ENCODE results near the gene LUZP2.
"Not testable (repeated sequence)": the region's sequence is repeated elsewhere in the genome, so short reads cannot be mapped to it uniquely, and the experiment has no call there.

LUZP2 gene

DNA sequence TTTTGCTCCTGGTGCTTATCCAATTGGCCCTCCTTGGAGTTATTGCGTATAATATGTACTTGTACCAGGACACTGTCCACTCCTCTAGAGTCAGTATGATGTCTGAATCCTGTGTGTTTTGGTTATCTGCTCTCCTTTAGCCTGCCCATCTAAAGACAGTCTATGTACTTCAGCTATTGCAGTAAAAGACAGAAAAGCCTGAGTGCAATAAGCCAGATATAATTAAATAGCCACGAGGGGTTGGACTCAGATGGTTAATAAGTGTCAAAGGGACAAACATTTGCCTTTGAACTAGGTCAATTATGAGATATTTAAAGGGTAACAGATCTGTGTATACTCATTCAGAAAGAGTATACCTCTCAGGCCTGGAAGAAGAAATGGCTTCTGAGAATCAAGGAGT is 406.7 kb downstream of the LUZP2 start:
- DNase-seq, result no peak

DNA sequence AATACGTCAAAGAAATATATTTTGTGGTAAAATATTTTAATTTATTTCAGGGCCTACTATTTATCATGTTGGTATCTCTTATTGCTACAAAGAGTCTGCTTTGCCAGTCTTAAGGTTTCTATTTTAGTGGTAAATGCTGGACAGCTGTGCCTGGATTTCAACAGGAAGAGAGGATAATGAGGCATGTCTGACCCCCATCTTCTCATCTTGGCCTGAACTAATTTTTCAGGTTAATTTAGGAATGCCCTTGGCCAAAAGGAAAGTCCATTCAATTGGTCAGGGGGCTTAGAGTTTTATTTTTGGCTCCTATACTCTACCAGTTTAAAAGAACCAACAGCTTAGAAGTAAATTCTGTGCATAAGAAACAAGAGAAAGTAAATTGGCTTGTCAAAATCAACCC is 428.2 kb downstream of the LUZP2 start:
- no peak for DNase-seq

DNA sequence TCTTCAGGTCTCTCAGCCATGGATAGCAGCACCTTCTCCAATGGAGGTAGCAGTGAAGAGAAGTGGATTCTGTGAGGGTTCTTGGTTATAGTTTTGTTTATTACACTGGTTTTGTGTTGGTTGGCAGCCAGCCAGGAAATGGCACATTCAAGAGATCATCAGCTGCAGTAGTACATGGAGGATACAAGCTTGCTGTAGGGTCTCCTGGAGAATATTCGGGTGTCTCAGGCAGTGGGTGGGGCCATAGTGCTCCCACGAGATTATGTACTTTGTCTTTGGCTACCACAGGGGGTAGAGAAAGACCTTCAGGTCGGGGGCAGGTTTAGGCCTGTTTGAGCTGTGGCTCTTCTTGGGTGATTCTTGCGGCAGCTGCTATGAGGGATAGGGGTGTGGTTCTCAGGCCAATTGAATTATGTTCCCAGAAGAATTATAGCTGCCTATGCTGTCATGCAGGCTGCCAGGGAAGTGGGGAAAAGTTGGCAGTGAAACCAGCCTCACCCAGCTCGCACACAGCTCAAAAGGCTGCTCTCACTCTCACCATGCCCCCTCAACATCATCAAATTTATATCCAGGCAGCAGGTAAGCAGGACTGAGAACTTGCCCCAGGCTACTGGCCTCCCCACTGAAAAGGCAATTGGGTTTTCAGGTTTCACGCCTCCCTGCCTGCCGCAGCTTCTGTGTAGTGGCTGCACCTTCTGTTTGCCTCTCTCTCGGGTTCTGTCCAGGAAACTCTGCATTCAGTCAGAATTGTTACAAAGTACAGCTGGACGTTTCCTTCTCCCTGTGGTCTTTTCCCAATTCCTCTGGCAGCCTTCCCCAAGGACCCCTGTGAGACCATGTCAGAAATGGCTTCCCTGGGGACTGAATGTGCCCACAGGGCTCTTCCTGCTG is 435.5 kb downstream of the LUZP2 start:
- DNase-seq, result no peak

DNA sequence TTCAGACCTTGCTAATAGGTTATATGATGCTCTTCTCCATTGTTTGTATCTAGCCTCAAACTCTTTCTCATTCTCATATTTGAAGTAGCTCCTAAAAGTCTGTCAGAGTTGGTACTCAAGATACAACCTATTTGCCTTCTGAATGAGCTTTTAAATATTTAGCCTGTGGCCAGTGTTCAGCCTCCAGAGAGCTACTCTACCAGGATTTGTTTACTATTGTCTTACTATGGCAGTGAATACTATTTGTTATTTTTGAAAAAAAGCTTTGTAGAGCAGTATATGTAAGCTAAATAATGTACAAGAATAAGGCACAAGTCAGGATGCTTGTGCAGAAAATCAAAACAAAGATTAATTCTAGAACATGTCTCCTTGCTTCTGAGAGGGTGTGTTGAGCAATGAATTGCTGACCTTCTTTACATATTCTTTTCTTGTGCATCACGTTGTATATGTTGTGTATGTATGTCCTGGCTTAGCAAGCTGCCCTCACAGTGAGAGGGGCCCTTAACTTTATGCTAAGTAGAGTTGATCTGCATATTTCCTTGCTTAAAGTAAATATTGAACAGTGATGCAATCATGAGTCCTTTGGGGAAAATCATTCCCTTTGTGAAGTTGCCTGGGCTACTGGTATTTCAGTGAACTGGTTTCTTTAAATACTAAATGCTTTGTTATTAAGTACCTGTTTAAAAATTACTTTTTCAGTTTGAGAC is 438.0 kb downstream of the LUZP2 start:
- DNase-seq, result peak; percentile 1

DNA sequence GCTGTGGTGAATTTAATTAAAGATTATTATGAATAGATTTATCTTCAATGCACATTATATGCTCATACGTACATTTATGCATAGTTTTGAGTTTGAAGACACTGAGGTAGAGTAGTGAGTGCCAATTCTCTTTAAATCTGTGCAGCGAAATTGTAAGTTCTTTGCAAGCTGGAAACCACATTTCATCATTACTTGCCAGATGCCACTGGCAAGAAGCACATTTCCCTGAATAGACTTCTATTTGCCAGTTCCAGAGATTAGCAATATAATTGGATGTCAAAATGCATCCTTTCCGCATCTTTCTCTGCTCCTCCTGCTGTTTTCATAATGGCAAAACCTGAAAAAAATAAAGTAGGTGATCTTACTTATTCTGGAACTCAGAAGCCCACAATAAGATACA is 448.0 kb downstream of the LUZP2 start:
- DNase-seq, result no peak

DNA sequence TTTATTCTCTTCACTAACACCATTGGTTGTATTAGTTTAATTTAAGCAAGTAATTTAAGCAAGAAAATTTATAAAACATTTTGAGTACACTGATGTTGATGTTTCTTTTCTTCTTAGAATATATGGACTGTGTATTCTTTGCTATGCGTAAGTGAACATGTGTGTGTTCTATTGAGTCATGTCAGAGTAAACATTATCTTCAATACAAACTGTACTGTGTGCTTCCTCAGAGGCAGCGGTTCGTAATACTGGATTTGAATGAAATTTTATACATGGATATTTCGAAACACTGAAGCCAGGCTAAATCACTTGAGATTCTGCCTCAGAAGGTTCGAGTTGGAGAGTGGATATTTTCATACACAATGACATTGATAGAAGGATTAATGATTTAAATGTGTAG is 452.6 kb downstream of the LUZP2 start:
- no peak for DNase-seq

DNA sequence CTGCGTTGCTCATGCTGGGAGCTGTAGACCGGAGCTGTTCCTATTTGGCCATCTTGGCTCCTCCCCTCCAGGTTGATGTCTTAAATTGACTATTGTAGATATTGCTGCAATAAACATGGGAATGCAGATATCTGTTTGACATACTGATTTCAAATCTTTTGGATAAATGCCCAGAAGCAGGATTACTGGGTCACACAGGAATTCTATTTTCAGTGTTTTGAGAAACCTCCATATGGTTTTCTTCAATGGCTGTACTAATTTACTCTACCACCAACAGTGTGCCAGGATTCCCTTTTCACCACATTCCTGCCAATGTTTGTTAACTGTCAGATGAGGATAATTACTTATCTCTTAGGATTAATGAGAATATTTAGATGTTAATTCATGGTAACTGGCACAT is 467.0 kb downstream of the LUZP2 start:
- DNase-seq, result peak; percentile 4

DNA sequence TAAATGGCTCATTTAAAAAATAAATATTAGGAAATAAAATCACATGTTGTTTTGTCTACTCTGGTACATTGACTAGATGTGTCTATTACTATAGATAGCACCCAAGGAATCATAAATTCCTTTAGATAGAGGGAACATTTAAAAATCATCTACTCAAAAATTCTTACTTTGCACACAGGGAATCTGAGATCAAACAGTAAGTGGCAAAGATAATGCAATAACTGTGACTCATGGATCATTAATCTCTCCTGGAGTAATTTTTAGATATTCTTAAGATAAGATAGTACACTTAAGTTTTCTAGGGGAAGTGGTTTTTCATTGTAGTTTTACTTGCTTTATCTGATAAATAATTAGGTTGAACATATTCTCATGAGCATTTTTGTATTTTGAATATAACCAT is 468.9 kb downstream of the LUZP2 start:
- no peak for DNase-seq

DNA sequence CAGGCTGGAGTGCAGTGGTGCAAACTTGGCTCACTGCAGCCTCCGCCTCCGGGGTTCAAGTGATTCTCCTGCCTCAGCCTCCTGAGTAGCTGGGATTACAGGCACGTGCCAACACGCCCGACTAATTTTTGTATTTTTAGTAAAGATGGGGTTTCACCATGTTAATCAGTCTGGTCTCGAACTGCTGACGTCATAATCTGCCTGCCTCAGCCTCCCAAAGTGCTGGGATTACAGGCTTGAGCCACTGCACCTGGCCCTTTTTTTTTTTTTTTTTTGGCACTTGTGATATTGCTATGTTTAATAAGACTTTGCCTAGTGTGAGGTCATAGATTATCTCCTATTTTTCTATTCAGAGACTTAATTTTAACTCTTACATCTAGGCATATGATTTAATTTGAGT is 497.1 kb downstream of the LUZP2 start:
- not testable (repeated sequence) for DNase-seq

DNA sequence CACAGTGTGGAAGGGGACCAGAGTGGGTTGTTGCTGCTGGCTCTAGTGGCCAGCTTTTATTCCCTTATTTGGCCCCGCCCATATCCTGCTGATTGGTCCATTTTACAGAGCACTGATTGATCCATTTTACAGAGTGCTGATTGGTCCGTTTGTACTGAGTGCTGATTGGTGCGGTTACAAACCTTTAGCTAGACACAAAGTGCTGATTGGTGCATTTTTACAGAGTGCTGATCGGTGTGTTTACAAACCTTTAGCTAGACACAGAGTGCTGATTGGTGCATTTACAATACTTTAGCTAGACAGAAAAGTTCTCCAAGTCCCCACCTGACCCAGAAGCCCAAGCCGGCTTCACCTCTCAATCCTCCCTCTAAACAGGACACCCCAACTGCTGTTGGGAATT is 503.1 kb downstream of the LUZP2 start:
- DNase-seq, result not testable (repeated sequence)

DNA sequence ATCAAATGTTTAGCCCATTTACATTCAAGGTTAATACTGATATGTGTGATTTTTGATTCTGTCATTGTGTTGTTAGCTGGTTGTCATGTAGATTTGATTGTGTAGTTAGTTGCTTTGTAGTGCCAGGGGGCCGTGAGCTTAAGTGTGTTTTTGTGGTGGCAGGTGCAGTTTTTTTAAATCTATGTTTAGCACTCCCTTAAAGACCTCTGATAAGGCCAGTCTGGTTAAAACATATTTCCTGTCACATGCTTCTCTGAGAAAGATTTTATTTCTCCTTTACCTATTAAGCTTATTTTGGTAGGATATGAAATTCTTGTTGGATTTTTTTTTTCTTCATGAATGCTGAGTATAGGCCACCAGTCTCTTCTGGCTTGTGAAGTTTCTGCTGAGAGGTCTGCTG is 540.6 kb downstream of the LUZP2 start:
- no peak for DNase-seq

DNA sequence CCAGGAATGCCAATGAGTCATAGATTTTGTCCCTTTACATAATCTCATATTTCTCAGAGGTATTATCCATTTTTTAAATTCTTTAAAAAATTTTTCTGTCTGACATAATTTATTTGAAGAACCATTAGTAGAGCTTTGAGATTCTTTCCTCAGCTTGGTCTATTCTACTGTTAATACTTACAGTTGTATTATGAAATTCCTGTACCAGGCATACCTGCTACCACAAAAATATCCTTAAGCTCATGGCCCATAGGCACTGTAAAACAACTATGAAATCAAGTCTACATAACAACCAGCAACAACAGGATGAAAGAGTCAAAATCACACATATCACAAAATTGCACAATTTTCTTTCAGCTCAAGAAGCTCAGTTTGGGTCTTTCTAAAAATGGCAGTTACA is 541.3 kb downstream of the LUZP2 start:
- DNase-seq, result no peak

DNA sequence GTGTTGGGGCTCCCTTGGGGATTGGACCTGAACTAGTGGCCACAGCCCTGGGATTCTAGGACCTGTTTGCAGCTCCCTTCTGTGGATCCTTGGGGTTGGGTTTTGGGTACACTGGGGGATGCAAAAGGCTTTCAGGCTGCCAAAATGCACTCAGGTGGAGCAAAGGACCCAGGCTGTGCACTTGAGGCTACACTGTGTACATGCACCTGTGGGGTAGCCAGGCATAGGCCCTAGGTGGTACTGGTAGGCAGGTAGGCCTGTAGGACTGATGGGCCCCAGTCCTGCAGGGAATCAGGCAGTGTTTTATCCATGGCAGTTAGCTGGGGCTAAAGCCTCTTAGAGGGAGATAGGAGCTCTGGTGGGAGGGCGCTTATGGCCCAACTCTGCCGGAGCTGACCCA is 542.3 kb downstream of the LUZP2 start:
- DNase-seq, result no peak

DNA sequence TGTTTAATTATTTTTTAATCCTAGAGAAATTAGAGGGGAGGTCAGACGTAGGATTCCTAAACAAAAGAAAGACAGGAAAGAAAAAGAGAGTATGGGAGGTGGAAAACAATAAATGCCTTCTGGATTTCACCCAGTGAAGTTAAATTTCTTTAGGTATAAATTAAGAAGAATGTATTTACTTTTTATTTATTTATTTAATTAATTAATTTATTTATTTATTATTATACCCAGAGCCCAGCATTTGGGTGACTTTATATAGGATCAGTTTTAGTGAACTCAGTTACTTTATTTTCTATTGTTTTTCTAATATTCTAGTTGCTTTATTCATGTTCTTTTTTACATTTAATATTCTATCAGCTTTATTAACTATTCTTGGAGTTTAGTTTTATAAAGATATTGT is 551.8 kb downstream of the LUZP2 start:
- no peak for DNase-seq

DNA sequence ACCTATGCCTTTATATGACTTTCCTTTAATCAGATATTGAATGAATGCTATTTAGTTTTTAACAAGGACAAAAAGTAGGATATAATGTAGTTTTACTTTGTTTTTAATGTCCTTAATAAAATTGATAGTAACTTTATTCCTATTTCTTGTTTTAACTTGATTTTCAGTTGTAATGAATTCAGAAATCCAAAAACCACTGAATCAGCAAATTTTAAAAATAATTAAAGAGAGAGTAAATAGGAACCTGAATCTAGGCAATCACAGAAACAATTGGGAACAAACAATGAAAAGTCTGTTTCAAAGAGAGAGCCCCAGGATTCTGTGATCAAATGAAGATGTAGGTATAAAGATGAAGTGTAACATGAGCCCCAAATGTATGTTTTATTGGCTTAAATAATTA is 556.0 kb downstream of the LUZP2 start:
- DNase-seq, result no peak

DNA sequence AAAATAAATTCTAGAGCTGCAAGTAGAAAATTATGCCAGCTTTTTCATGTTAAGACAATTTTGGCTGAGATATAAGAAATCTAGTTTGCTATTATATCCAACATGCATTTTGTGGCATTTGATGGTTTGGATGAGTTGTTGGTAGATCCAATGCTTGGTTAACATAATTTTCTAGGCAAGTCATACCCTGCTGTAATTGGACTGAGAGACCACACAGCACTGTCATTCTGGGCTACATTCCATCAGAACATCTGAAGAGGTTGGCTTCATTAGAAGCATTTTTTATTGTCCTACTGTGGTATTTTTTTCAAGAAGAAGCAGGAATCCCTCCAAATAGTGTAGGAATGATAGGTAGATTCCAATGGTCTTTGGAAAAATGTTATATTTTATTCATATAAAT is 561.0 kb downstream of the LUZP2 start:
- peak; percentile 1 for DNase-seq

DNA sequence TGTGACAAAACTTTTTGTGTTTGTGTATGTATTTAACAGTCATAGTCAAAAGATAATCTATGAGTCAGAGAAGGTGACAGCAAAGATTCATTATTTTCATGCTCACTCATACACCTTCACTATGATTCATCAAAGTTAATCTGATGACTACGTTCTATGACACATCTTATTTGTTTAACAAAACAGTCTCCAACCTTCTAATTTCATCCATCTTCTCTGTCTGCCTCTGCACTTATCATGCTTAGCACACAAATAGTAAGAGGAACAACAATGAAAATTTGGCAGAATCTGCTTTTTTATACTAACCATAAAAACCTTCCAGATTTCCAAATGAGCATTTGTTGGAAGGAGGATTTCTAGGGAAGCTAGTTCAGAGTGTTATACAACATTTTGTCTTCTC is 568.9 kb downstream of the LUZP2 start:
- DNase-seq, result peak; percentile 57

DNA sequence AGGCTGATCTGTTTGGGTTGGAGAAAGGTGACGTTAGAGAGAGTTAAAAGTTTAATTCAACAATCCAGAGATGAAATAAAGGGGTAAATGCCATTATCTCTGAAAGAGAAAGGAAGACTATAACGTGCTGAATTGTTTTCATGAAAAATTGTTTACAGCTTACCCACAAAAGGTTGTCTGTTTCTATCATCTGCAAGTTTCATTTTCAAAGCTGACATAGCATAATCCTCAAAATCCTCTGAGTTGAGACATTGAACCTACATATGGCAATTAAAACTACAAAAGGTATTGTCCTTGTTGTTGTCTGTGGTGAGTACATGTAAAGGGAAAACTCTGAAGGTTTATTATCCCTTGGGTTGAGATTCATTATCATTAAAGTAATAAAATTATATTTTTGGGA is 569.9 kb downstream of the LUZP2 start:
- no peak for DNase-seq

DNA sequence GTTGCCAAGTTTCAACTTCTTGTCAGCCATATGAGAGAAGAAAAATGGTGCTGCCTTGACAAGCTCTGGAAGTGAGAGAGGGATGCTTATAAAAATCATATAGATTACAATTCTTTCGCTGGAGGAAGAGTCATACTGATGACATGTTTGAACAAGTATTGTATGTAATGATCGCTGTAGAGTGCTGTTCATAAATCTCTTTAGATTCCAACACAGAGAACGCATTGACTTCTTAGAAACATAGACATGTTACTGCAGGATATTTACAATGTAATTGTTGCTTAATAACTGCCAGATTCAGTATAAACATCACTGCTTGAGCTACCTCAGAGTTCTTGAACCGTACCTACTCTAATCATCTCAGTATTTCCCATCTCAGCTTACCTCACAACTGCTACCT is 571.6 kb downstream of the LUZP2 start:
- DNase-seq, result peak; percentile 1

DNA sequence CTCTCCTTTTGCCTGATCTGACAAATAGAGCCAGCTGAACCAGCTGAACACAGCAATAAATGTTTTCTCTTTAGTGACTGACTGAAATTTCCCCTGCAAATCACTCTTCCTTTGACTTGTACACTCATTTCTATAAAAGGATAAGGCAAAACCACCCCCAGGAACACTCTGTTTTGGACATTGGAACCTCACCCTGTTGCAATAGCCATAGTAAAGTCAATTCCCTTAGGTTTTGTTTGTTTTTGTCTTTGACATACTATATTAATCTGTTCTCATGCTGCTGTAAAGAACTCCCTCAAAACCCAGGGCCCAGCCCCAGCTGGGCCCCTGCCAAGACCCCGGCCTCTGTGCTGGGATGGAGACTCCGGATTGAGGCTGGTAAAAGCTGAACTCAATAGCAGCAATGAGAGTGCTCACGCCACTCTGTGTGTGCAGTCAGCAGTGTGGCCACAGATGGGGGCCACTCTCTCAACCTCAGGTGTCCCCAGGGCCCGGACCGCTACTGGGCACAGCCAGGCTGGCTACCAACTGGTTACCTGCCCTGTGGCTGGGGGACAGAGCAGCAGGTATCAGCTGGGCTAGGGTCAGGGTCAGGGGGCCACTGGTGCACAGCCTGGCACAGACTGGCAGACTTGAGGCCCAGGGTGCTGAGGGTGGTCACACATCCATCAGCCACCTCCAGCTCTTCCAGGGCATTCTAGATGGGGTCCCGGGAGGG is 597.4 kb downstream of the LUZP2 start:
- DNase-seq, result no peak

DNA sequence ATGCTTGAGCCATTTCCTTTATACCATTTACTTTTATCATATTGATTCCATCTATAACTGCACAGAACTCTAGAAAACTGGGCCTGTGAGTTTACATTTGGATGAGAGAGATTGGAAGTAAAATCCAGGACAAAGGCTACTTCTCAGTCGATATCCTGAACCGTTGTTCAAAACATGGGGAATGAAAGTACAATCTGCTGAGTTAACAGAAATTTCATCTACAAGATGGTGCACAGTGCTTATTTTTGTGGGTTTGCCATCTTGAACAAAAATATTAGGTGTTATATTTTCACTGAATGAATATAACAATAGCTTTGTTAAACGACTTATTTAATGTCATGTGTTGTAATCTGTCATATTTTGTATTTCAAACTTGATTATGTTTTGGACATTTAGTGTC is 622.6 kb downstream of the LUZP2 start:
- DNase-seq, result no peak
